ENCODE measurements around the gene POLR1G.

DNA sequence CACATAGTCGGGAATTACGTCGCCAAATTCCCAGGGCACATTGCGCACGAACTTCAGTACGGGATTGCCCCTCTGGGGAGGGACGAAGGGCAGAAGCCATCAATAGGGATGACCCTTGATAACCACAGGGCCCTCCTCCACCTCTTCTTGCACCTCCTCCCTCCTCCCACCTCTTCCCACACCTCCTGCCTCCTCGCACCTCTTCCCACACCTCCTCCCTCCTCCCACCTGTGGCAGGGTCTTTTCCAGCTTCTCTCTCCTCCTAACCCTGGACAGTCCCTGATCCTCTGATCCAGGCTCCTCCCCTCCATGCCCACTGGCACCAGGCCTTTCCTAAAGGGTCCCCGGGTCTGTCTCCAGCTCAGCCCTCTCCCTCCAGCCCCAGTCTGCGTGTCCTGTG, 13.9 kb downstream of the POLR1G start:
- TF ChIP-seq POLR2A (IDR thresholded peaks at IDR 0.05) (no peak), POLR2AphosphoS5 (IDR thresholded peaks at IDR 0.05) (no peak), EP300 (IDR thresholded peaks at IDR 0.05) (no peak)
- TF ChIP-seq, protein P1, sequence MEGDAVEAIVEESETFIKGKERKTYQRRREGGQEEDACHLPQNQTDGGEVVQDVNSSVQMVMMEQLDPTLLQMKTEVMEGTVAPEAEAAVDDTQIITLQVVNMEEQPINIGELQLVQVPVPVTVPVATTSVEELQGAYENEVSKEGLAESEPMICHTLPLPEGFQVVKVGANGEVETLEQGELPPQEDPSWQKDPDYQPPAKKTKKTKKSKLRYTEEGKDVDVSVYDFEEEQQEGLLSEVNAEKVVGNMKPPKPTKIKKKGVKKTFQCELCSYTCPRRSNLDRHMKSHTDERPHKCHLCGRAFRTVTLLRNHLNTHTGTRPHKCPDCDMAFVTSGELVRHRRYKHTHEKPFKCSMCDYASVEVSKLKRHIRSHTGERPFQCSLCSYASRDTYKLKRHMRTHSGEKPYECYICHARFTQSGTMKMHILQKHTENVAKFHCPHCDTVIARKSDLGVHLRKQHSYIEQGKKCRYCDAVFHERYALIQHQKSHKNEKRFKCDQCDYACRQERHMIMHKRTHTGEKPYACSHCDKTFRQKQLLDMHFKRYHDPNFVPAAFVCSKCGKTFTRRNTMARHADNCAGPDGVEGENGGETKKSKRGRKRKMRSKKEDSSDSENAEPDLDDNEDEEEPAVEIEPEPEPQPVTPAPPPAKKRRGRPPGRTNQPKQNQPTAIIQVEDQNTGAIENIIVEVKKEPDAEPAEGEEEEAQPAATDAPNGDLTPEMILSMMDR (IDR thresholded peaks at IDR 0.05): no peak

Data from stomach (tissue), 4 donors.